Hepatocyte (in vitro differentiated cells): ENCODE results near the gene CYP4F22. TPM values are rescaled to one million over a fixed set of nuclear protein-coding genes. Genes with fewer than 3 reads are reported as not detected.

ENCODE experiments used
- DNase-seq: peaks from one replicate; pipeline ENCODE4 v3.0.0-alpha.2; 2016; ENCODE audit warnings: low spot score
- H2AFZ ChIP-seq: fragments of 200-600 bp; sonication (generic); 2 replicates; pipeline ENCODE4 v1.6.0; 2016; ENCODE audit warnings: antibody characterized with exemption, mild to moderate bottlenecking
- H3K27ac ChIP-seq: fragments of 200-600 bp; sonication (generic); 2 replicates; pipeline ENCODE4 v1.5.1; 2016; ENCODE audit warnings: mild to moderate bottlenecking
- H3K27me3 ChIP-seq: fragments of 200-600 bp; sonication (generic); 2 replicates; pipeline ENCODE4 v1.6.1; 2016
- H3K36me3 ChIP-seq: fragments of 200-600 bp; sonication (generic); replicated peaks from 2 replicates; pipeline ENCODE4 v1.5.1; 2016; ENCODE audit warnings: low read depth; ENCODE audit not compliant: insufficient read depth
- H3K4me1 ChIP-seq: fragments of 200-600 bp; sonication (generic); 2 replicates; pipeline ENCODE4 v1.5.1; 2016; ENCODE audit warnings: mild to moderate bottlenecking, moderate library complexity; ENCODE audit not compliant: insufficient read depth
- H3K4me2 ChIP-seq: fragments of 200-600 bp; sonication (generic); 2 replicates; pipeline ENCODE4 v1.6.0; 2016
- H3K4me3 ChIP-seq: fragments of 200-600 bp; sonication (generic); 2 replicates; pipeline ENCODE4 v1.5.1; 2016; ENCODE audit warnings: mild to moderate bottlenecking
- H3K79me2 ChIP-seq: fragments of 200-600 bp; sonication (generic); 2 replicates; pipeline ENCODE4 v1.6.0; 2017; ENCODE audit warnings: mild to moderate bottlenecking
- H3K9me2 ChIP-seq: fragments of 200-600 bp; sonication (generic); replicated peaks from 2 replicates; pipeline ENCODE4 v1.6.0; 2017; ENCODE audit warnings: mild to moderate bottlenecking; ENCODE audit not compliant: insufficient read depth
- H3K9me3 ChIP-seq: fragments of 200-600 bp; sonication (generic); 2 replicates; pipeline ENCODE4 v1.5.1; 2016; ENCODE audit warnings: low read depth, mild to moderate bottlenecking
- H4K20me1 ChIP-seq: fragments of 200-600 bp; sonication (generic); 2 replicates; pipeline ENCODE4 v1.6.0; 2016; ENCODE audit warnings: mild to moderate bottlenecking; ENCODE audit not compliant: insufficient read depth, poor library complexity, severe bottlenecking
- EZH2 ChIP-seq: fragments of 200-600 bp; sonication (generic); IDR thresholded peaks from 2 replicates; pipeline ENCODE4 v1.6.1; 2016; ENCODE audit warnings: antibody characterized with exemption, mild to moderate bottlenecking, borderline replicate concordance
- EZH2phosphoT487 ChIP-seq: fragments of 200-600 bp; sonication (generic); IDR thresholded peaks from one replicate; pipeline ENCODE4 v1.6.1; 2018; ENCODE audit warnings: antibody characterized with exemption, mild to moderate bottlenecking, low read depth, moderate library complexity; ENCODE audit not compliant: unreplicated experiment, severe bottlenecking
- WGBS: methylation state at CpG from one replicate; pipeline ENCODE4 v1.1.6; 2016; ENCODE audit warnings: low lambda C conversion rate; ENCODE audit errors: missing lambda C conversion rate; 5-methylcytosine and 5-hydroxymethylcytosine counted together
- polyA plus RNA-seq: library from polyadenylated mRNA; unstranded; fragments of >200 nt; fragmentation: Nextera tagmentation; extraction: Ambion mirVana; gene quantifications from 2 replicates; pipeline ENCODE4 v1.2.1, GENCODE V29; 2016
- total RNA-seq: library from RNA; depleted of rRNA; stranded (reverse); fragments of >200 nt; gene quantifications from 2 replicates; pipeline ENCODE4 v1.2.3, GENCODE V29; 2014
- TF ChIP-seq, protein P1 (sequence below): fragments of 200-600 bp; sonication (generic); IDR thresholded peaks from 2 replicates; pipeline ENCODE4 v1.5.1; 2016; ENCODE audit warnings: antibody characterized with exemption, mild to moderate bottlenecking; ENCODE audit not compliant: poor library complexity

CYP4F22 gene
- total and polyA plus RNA-seq, 2 experiments from 2014 or later: not detected

DNA sequence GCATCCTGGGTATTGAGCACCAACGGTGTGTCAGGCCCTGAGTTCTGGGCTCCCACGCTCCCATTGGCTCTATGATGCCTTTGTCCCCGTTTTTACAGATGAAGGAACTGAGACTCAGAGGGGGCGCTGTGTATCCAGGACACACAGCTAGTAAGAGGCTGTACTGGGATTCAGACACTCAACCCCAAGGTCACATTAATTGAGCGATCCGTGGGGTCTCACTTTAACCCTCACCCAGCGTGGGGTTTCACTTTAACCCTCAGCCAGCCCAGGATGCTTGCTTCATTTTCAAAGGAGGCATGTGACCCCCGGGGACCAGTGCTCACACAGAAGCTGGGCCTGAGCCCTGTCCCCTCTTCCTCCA lies 42.6 kb downstream of the CYP4F22 start:
- Histone ChIP-seq H3K36me3 (no peaks in the 10 kb centered on the region), H3K27ac (no peak overlapping the region), H3K9me3 (no peaks in the 10 kb centered on the region), H3K4me1 (peaks cover 4% of the 10 kb centered on the region), H3K9me2 (no peaks in the 10 kb centered on the region), H3K79me2 (no peaks in the 10 kb centered on the region), H2AFZ (no peak overlapping the region), H3K27me3 (no peaks in the 10 kb centered on the region), H4K20me1 (no peaks in the 10 kb centered on the region), H3K4me3 (no peak overlapping the region), H3K4me2 (no peak overlapping the region)
- no peak for TF ChIP-seq EZH2
- no peak for TF ChIP-seq EZH2phosphoT487
- TF ChIP-seq, protein P1, sequence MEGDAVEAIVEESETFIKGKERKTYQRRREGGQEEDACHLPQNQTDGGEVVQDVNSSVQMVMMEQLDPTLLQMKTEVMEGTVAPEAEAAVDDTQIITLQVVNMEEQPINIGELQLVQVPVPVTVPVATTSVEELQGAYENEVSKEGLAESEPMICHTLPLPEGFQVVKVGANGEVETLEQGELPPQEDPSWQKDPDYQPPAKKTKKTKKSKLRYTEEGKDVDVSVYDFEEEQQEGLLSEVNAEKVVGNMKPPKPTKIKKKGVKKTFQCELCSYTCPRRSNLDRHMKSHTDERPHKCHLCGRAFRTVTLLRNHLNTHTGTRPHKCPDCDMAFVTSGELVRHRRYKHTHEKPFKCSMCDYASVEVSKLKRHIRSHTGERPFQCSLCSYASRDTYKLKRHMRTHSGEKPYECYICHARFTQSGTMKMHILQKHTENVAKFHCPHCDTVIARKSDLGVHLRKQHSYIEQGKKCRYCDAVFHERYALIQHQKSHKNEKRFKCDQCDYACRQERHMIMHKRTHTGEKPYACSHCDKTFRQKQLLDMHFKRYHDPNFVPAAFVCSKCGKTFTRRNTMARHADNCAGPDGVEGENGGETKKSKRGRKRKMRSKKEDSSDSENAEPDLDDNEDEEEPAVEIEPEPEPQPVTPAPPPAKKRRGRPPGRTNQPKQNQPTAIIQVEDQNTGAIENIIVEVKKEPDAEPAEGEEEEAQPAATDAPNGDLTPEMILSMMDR: no peak
- WGBS: 77% methylated on average over 8 of the region's 8 CpGs
- no peak for DNase-seq

DNA sequence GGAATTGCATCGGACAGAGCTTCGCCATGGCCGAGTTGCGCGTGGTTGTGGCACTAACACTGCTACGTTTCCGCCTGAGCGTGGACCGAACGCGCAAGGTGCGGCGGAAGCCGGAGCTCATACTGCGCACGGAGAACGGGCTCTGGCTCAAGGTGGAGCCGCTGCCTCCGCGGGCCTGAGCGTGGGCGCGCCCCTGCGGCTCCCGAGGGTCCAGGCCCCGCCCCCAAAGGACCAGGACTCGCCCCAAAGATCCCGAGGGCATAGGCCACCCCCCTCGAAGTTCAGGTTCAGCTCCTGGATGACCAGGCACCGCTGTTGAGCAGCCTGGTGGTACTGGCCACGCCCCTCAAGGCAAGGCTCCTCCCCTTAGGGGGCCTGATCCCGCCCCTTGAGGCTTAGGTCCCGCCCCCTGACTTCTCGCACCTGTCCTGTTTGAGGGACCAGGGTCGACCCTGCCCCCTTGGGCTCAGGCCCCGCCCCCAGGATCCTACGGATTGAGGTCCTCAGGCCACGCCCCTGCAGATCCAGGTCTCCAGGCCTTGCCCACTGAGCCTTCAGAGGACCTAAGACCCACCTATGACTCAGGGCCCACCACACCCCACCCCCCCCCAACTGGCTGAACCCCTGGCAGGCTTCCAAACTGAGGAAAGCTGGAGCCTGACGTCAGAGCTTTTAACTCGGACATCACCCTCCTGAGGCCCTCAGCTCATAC lies 43.1 kb downstream of the CYP4F22 start:
- no peaks in the 10 kb centered on the region for H3K36me3 ChIP-seq
- H3K27me3 ChIP-seq: no peaks in the 10 kb centered on the region
- peaks cover 8% of the 10 kb centered on the region for H3K4me1 ChIP-seq
- H3K27ac ChIP-seq: no peak overlapping the region
- DNase-seq: no peak
- no peaks in the 10 kb centered on the region for H3K9me3 ChIP-seq
- no peak overlapping the region for H3K4me2 ChIP-seq
- H2AFZ ChIP-seq: no peak overlapping the region
- no peaks in the 10 kb centered on the region for H4K20me1 ChIP-seq
- no peaks in the 10 kb centered on the region for H3K9me2 ChIP-seq
- WGBS: 93% methylated on average over 17 of the region's 40 CpGs
- TF ChIP-seq EZH2phosphoT487: no peak
- TF ChIP-seq, protein P1: no peak
- no peak for TF ChIP-seq EZH2
- H3K4me3 ChIP-seq: no peak overlapping the region
- no peaks in the 10 kb centered on the region for H3K79me2 ChIP-seq

DNA sequence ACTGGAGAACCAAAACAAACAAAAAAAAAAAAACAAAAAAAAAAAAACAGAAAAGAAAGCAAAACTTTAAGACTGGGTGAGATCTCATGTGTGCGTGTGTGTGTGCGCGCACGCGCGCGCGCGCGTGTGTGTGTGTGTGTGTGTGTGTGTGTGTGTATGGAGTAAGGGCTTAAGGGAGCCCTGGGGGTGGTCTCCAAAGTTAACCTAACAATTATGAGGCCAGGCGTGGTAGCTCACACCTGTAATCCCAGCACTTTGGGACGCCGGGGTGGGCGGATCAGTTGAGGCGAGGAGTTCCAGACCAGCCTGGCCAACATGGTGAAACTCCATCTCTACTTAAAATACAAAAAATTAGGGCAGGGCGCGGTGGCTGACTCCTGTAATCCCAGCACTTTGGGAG lies 46.7 kb downstream of the CYP4F22 start:
- no peak overlapping the region for H2AFZ ChIP-seq
- H3K4me1 ChIP-seq: peaks cover 8% of the 10 kb centered on the region
- H3K79me2 ChIP-seq: no peaks in the 10 kb centered on the region
- no peaks in the 10 kb centered on the region for H3K9me3 ChIP-seq
- H3K27me3 ChIP-seq: no peaks in the 10 kb centered on the region
- WGBS: 85% methylated on average over 17 of the region's 17 CpGs
- TF ChIP-seq EZH2phosphoT487: no peak
- TF ChIP-seq, protein P1: no peak
- no peak for TF ChIP-seq EZH2
- no peaks in the 10 kb centered on the region for H4K20me1 ChIP-seq
- H3K4me3 ChIP-seq: no peak overlapping the region
- no peak overlapping the region for H3K27ac ChIP-seq
- DNase-seq: no peak
- no peaks in the 10 kb centered on the region for H3K9me2 ChIP-seq
- no peaks in the 10 kb centered on the region for H3K36me3 ChIP-seq
- H3K4me2 ChIP-seq: no peak overlapping the region
